ENCODE data around the gene BPI.

DNA sequence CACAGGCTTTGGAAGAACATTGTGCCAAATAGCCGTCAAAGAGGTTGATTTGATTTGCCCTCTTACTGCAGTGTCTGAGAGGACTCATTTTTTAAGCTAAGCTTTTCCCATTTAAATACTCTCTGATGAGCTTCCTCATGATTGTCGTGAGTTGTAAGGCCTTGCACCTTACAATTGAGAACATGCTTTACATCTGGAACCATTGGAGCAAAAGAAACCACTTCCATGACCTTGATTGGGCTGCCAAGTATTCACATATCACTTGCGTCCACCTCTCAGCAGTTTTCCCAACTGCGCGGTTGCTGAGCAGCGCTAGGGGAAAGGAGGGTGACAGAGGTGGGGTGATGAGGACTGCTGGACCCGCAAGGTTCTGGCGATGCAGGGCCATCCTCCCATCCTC is 30.1 kb downstream of the BPI start:
- TF ChIP-seq, protein P1, sequence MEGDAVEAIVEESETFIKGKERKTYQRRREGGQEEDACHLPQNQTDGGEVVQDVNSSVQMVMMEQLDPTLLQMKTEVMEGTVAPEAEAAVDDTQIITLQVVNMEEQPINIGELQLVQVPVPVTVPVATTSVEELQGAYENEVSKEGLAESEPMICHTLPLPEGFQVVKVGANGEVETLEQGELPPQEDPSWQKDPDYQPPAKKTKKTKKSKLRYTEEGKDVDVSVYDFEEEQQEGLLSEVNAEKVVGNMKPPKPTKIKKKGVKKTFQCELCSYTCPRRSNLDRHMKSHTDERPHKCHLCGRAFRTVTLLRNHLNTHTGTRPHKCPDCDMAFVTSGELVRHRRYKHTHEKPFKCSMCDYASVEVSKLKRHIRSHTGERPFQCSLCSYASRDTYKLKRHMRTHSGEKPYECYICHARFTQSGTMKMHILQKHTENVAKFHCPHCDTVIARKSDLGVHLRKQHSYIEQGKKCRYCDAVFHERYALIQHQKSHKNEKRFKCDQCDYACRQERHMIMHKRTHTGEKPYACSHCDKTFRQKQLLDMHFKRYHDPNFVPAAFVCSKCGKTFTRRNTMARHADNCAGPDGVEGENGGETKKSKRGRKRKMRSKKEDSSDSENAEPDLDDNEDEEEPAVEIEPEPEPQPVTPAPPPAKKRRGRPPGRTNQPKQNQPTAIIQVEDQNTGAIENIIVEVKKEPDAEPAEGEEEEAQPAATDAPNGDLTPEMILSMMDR (optimal IDR thresholded peaks at IDR 0.05 in 1 of 3, IDR thresholded peaks at IDR 0.05 in 1 of 3, conservative IDR thresholded peaks at IDR 0.05 in 1 of 3; ENCODE audit: extremely low read depth in 1 of 3, insufficient read depth in 2 of 3, low read length in 3 of 3), result no peak
- no peak for TF ChIP-seq EZH2 (IDR thresholded peaks at IDR 0.05; ENCODE audit: low read length)

Measured in keratinocyte (primary cell).